Karpas-422 (cell line): Measurements from ENCODE around the gene CRACDL. TPM values are rescaled to one million over a fixed set of nuclear protein-coding genes. Genes with fewer than 3 reads are reported as not detected.
A peak's percentile ranks its signal among the peaks of the same experiment; 100 is the strongest.

ENCODE experiments used
- DNase-seq: peaks from one replicate; pipeline ENCODE4 v3.0.0-alpha.2; 2015
- H2AFZ ChIP-seq: fragments of 200-600 bp; sonication (generic); 2 replicates; pipeline ENCODE4 v1.6.1; 2014; ENCODE audit warnings: antibody characterized with exemption, low read length, mixed read lengths
- H3K27ac ChIP-seq: fragments of 200-600 bp; sonication (generic); 2 replicates; pipeline ENCODE4 v1.5.1; 2014; ENCODE audit warnings: mild to moderate bottlenecking, low read length, moderate library complexity
- H3K27me3 ChIP-seq: fragments of 200-600 bp; sonication (generic); 2 replicates; pipeline ENCODE4 v1.6.1; 2014; ENCODE audit warnings: low read length, mixed read lengths
- H3K36me3 ChIP-seq: fragments of 200-600 bp; sonication (generic); 2 replicates; pipeline ENCODE4 v1.6.1; 2014; ENCODE audit warnings: low read length, mixed read lengths; ENCODE audit not compliant: insufficient read depth
- H3K4me1 ChIP-seq: fragments of 200-600 bp; sonication (generic); 2 replicates; pipeline ENCODE4 v1.6.1; 2014; ENCODE audit warnings: mild to moderate bottlenecking, low read length, mixed read lengths
- H3K4me2 ChIP-seq: fragments of 200-600 bp; sonication (generic); 2 replicates; pipeline ENCODE4 v1.6.1; 2014; ENCODE audit warnings: low read length, low read depth, mild to moderate bottlenecking; ENCODE audit not compliant: poor library complexity, severe bottlenecking
- H3K4me3 ChIP-seq: fragments of 200-600 bp; sonication (generic); 2 replicates; pipeline ENCODE4 v1.5.1; 2014; ENCODE audit warnings: mild to moderate bottlenecking, antibody characterized with exemption, low read length, mixed read lengths
- H3K79me2 ChIP-seq: fragments of 200-600 bp; sonication (generic); 2 replicates; pipeline ENCODE4 v1.6.1; 2014; ENCODE audit warnings: mild to moderate bottlenecking, low read length, mixed read lengths
- H3K9ac ChIP-seq: fragments of 200-600 bp; sonication (generic); 2 replicates; pipeline ENCODE4 v1.6.0; 2014; ENCODE audit warnings: low read length
- H3K9me2 ChIP-seq: fragments of 200-600 bp; sonication (generic), shearing (Covaris generic); replicated peaks from 2 replicates; pipeline ENCODE4 v1.6.0; 2014; ENCODE audit warnings: mild to moderate bottlenecking, low read length, moderate library complexity; ENCODE audit not compliant: insufficient read depth
- H3K9me3 ChIP-seq: fragments of 300-700, 200-600 bp; sonication (generic); 2 replicates; pipeline ENCODE4 v1.6.1; 2014; ENCODE audit warnings: low read length, mixed read lengths
- H4K20me1 ChIP-seq: fragments of 200-600 bp; sonication (generic); 2 replicates; pipeline ENCODE4 v1.6.1; 2014; ENCODE audit warnings: mild to moderate bottlenecking, antibody characterized with exemption, low read length, low read depth; ENCODE audit not compliant: insufficient read depth
- total RNA-seq: library from RNA; depleted of rRNA; stranded (reverse); fragments of >200 nt; shearing (Covaris generic); gene quantifications from 2 replicates; pipeline ENCODE4 v1.2.3, GENCODE V29; 2014; ENCODE audit warnings: low replicate concordance

Gene CRACDL
- total RNA-seq, 1 experiment from 2014 or later, result 1.0 TPM

- Histone ChIP-seq H3K36me3 (no peaks in the 10 kb centered on the region), H3K4me2 (peak overlapping the region; percentile 72), H3K9me3 (no peaks in the 10 kb centered on the region), H3K27ac (peak overlapping the region; percentile 99), H3K79me2 (no peaks in the 10 kb centered on the region), H4K20me1 (no peaks in the 10 kb centered on the region), H3K4me3 (peak overlapping the region; percentile 48), H3K27me3 (no peaks in the 10 kb centered on the region), H3K9ac (peak overlapping the region; percentile 59), H3K9me2 (no peaks in the 10 kb centered on the region), H3K4me1 (peaks cover 68% of the 10 kb centered on the region), H2AFZ (no peak overlapping the region)
- no peak for DNase-seq
These were observed 25.0 kb downstream of the CRACDL start for GRCh38 chr2:98911126-98911375.

- Histone ChIP-seq H3K9ac (peak overlapping the region; percentile 65), H3K27me3 (no peaks in the 10 kb centered on the region), H3K27ac (peak overlapping the region; percentile 99), H3K9me2 (no peaks in the 10 kb centered on the region), H2AFZ (0 out of 2 replicates have a peak overlapping the region, but pooled peaks have one; percentile 52), H4K20me1 (no peaks in the 10 kb centered on the region), H3K4me2 (peak overlapping the region; percentile 85), H3K9me3 (no peaks in the 10 kb centered on the region), H3K79me2 (no peaks in the 10 kb centered on the region), H3K4me1 (peaks cover 68% of the 10 kb centered on the region), H3K4me3 (peak overlapping the region; percentile 48), H3K36me3 (no peaks in the 10 kb centered on the region)
- peak; percentile 77 for DNase-seq
These were observed 25.5 kb downstream of the CRACDL start for GRCh38 chr2:98910349-98911125.

GRCh38 chr2:98909317-98910211 is 26.5 kb downstream of the CRACDL start:
- peak overlapping the region; percentile 45; the same call in 1 of the 2 replicates for H3K4me3 ChIP-seq
- H3K9me3 ChIP-seq, result no peaks in the 10 kb centered on the region
- H3K36me3 ChIP-seq, result no peaks in the 10 kb centered on the region
- H3K4me2 ChIP-seq, result peak overlapping the region; percentile 85
- peak overlapping the region; percentile 99 for H3K27ac ChIP-seq
- peaks cover 68% of the 10 kb centered on the region for H3K4me1 ChIP-seq
- H3K79me2 ChIP-seq, result no peaks in the 10 kb centered on the region
- peak; percentile 97 for DNase-seq
- peak overlapping the region; percentile 65 for H3K9ac ChIP-seq
- H2AFZ ChIP-seq, result no peak overlapping the region
- no peaks in the 10 kb centered on the region for H4K20me1 ChIP-seq
- no peaks in the 10 kb centered on the region for H3K27me3 ChIP-seq
- H3K9me2 ChIP-seq, result no peaks in the 10 kb centered on the region

DNA sequence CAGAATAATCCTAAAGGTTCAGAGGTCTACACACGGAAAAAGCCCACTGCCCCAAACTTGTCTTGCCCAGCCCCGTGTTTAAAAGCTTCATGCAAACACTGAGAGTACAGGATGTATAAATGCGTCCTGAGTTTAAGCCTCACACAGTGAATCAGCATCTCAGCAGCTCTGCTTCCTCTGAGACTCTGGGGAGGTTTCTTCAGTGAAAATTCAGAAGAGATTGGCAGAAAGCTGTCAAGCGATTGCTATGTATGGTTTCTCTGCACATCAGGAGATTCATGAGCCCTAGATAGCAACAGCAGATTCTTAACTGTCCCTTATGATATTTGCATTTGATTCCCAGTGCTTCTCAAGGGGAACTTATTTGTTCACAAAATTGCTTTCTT is 27.1 kb downstream of the CRACDL start:
- Histone ChIP-seq H3K4me2 (peak overlapping the region; percentile 85), H4K20me1 (no peaks in the 10 kb centered on the region), H3K4me3 (peak overlapping the region; percentile 62), H3K4me1 (peaks cover 72% of the 10 kb centered on the region), H3K27me3 (no peaks in the 10 kb centered on the region), H3K9ac (peak overlapping the region; percentile 82), H3K9me2 (no peaks in the 10 kb centered on the region), H3K36me3 (no peaks in the 10 kb centered on the region), H2AFZ (no peak overlapping the region), H3K9me3 (no peaks in the 10 kb centered on the region), H3K79me2 (no peaks in the 10 kb centered on the region), H3K27ac (peak overlapping the region; percentile 99)
- DNase-seq, result peak; percentile 97

GRCh38 chr2:98907966-98908905 is 27.8 kb downstream of the CRACDL start:
- H3K4me2 ChIP-seq, result peak overlapping the region; percentile 85
- no peak overlapping the region; the same call in 1 of the 2 replicates for H2AFZ ChIP-seq
- peak overlapping the region; percentile 99 for H3K27ac ChIP-seq
- no peaks in the 10 kb centered on the region for H3K9me2 ChIP-seq
- DNase-seq, result peak; percentile 68
- H3K9me3 ChIP-seq, result no peaks in the 10 kb centered on the region
- H3K4me3 ChIP-seq, result peak overlapping the region; percentile 62
- no peaks in the 10 kb centered on the region for H3K36me3 ChIP-seq
- H3K9ac ChIP-seq, result peak overlapping the region; percentile 82
- peaks cover 73% of the 10 kb centered on the region for H3K4me1 ChIP-seq
- no peaks in the 10 kb centered on the region for H3K27me3 ChIP-seq
- H3K79me2 ChIP-seq, result no peaks in the 10 kb centered on the region
- no peaks in the 10 kb centered on the region for H4K20me1 ChIP-seq

GRCh38 chr2:98907385-98907784 is 28.6 kb downstream of the CRACDL start:
- Histone ChIP-seq H3K79me2 (no peaks in the 10 kb centered on the region), H3K4me2 (peak overlapping the region; percentile 85), H3K4me3 (peak overlapping the region; percentile 62; the same call in 1 of the 2 replicates), H3K4me1 (peaks cover 65% of the 10 kb centered on the region), H3K27me3 (no peaks in the 10 kb centered on the region), H3K36me3 (no peaks in the 10 kb centered on the region), H3K9ac (peak overlapping the region; percentile 82), H2AFZ (peak overlapping the region; percentile 19; the same call in 1 of the 2 replicates), H4K20me1 (no peaks in the 10 kb centered on the region), H3K9me2 (no peaks in the 10 kb centered on the region), H3K9me3 (no peaks in the 10 kb centered on the region), H3K27ac (peak overlapping the region; percentile 99)
- no peak for DNase-seq

- Histone ChIP-seq H3K4me1 (peaks cover 32% of the 10 kb centered on the region), H3K9me2 (no peaks in the 10 kb centered on the region), H3K27me3 (no peaks in the 10 kb centered on the region), H3K9ac (no peak overlapping the region), H3K4me3 (no peak overlapping the region), H3K36me3 (no peaks in the 10 kb centered on the region), H3K27ac (no peak overlapping the region), H2AFZ (no peak overlapping the region; the same call in 1 of the 2 replicates), H3K79me2 (no peaks in the 10 kb centered on the region), H4K20me1 (no peaks in the 10 kb centered on the region), H3K4me2 (no peak overlapping the region), H3K9me3 (no peaks in the 10 kb centered on the region)
- DNase-seq, result no peak
These were observed 32.1 kb downstream of the CRACDL start for GRCh38 chr2:98903767-98904485.
